ENCODE results near the gene ZSWIM9.

ZSWIM9 gene

DNA sequence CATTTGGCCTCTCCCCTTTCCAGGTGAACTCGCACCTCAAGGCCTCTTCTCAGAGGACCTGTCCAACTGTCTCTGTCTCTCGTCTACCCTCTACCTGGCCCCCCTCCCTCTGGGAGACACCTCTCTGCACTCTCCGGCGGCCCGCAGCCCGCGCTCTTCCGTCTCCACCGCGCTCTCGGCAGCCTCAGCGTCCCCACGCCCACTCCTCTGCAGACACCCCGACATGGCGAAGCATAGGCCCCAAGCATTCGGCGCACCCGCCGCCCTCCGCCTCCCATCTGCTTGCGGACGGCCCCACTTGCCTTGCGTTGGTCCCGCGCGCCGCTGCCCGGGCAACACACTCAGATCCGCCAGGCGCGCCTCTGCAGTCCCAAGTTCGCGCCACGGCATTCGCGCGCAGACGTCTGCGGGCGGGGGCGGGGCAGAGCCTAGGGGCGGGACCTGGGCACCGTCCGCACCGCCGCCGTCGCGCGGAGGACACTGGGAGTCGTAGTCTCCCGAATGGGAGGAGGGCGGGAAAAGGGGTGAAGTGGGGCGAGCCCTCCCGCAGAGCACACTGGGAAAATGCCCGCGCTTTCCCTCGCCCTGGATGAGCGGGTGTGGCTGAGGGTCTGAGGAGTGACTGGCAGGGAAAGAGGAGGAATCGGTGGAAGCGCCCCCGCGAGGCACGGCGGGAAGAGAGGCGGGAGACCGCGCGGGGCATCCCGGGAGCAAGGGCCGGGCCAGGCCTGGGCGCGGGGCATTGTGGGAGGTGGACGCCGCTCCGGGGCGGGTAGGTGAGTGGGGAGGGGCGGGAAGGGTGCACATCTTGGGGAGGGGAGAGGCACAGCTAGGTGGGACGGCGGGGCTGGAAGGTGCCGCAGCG, at the start of gene ZSWIM9, which contains the start of gene LIG1:
Gene ZSWIM9 (plus strand): TSS at position 742 of the 865 bp plus-strand sequence. CDS start 1,123 bp downstream, outside the sequence.
Gene LIG1 (minus strand): TSS at position 406 of the 865 bp plus-strand sequence. CDS start 4,778 bp downstream, outside the sequence.
- peak within 1 kb of the TSS; percentile 81 for H3K27ac ChIP-seq
- peak; percentile 76 for DNase-seq (ENCODE audit: low read depth, low spot score)

DNA sequence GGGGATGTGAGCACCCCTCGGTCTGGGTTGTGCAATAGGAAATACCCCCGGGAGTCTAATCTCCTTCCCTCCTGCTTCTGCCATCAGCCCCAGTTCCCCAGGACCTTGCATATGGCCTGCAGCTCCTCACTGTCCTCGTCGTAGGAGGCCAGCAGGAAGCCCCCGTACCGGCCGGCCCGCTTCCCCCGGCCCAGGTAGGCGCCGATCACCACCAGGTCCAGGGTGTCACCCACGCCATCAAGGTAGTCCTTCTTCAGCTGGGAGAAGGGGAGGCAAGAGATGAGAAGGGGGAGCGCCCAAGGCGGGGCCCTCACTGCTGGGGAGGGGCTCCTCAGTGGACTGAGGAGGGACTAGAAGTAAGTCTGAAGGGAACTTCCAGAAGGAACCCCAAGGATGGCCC, 49.4 kb upstream of the ZSWIM9 start:
- H3K27ac ChIP-seq = no peak overlapping the region
- DNase-seq (ENCODE audit: low read depth, low spot score) = no peak

DNA sequence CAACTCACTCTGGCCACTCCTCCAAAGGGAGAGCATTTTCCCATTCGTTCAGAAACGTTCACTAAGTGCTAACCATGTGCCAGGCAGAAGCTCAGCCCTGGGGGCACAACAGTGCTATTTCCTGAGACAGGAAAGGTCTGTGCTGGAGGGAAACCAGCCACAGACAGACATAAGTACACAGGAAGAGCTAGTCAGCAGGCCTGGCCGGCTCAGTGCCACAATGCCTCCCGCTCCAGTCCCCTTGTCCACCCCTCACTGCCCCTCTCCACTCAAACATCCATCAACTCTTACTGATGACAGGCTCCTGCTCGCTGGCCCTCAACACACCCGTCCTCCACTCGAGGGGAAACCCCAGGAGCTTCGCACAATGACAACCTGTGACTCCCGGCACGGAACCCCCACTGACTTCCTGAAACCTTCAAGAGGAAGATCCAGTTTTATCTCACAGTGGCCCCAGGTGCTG, 48.5 kb upstream of the ZSWIM9 start:
- DNase-seq (ENCODE audit: low read depth, low spot score) = no peak
- peak overlapping the region; percentile 42 for H3K27ac ChIP-seq

DNA sequence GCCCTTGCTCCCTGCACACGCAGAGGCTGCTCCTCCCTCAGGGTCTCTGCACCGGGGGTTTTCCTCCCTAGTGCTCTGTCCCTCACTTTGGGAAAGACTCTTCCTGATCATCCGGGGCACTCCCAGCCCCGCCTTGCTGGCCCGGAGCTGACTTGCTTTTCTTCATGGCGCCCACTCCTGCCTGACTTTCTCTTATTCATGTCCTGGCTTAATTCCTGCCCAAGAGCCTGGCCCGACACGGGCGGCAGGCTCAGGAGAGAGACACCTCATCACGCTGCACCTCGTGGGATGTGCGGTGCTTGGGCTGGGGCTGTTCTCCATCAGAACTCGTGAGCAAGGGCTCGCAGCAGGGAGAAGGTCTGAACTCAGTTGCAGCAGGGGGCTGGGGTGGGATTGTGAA, 48.1 kb upstream of the ZSWIM9 start:
- H3K27ac ChIP-seq = peak overlapping the region; percentile 42
- no peak for DNase-seq (ENCODE audit: low read depth, low spot score)

DNA sequence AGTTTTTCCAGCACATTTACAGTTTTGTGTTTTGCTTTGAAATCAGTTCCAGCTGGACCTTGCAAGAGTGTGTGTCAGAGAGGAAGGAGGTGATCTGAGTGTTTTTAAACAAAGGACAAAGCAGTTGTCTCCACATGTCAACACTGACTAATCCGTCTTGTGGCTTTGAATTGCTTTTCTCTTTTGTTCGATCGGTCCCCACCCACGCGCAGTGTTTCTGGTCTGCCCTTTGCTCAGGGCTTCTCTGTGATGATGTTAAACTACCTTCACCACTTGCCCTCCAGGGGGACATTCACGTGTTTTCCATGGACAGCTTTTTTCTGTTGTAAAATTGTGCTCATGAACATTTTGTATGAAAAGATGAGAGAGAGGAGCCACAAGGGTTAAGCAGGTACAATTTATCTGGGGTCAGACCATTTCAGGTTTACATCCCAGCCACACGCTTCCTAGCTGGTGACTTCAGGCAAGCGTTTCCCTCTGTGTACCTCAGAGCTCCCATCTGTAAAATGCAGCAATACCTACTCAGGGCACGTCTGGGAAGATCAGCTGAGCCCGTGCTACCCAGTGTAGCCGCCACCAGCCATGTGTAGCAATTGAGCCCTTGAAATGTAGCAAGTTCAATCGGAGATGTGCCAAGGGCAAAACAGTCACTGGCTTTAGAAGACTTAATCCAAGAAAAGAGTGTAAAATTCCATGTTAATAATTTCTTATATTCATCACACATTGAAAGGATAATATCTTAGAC, 46.4 kb upstream of the ZSWIM9 start:
- DNase-seq (ENCODE audit: low read depth, low spot score) = peak; percentile 84
- peak overlapping the region; percentile 63 for H3K27ac ChIP-seq

DNA sequence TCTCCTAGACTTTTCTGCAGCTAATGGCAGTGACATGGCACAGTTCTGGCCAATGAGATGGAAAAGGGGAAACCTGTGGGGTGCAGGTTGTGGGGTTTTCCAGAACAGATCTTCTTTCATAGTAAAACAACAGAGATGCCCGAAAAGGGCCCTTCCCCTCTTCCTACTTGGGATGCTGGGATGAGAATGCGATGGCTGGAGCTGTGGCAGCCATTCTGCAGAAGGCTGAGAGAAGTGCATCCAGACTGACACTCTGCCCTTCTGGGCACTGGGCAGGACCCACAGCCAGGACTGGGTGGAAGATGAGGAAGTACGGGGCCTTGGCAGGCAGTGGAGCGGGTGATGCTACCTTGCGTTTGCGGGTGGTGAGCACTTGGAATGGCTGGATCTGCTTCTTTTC, 42.9 kb upstream of the ZSWIM9 start:
- no peak for DNase-seq (ENCODE audit: low read depth, low spot score)
- H3K27ac ChIP-seq = no peak overlapping the region

DNA sequence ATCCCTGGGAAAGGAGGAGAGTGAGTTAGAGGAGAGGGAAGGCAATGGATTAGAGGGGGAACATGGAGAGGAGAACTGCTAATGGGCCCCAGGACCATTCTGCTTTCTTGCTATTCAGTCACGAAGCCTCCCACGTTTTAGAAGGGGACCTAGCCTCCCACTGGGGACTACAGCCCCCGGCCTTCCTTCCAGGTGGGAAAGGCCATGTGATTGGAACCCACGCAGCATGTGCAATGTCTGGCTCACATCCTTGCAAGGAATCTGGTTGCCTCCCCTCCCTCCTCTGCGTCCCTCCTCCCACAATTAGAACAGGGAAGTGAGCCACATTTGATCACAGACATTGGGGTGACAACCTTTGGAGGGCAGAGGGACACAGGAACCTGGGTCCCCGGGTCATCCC, 37.4 kb upstream of the ZSWIM9 start:
- H3K27ac ChIP-seq = no peak overlapping the region

DNA sequence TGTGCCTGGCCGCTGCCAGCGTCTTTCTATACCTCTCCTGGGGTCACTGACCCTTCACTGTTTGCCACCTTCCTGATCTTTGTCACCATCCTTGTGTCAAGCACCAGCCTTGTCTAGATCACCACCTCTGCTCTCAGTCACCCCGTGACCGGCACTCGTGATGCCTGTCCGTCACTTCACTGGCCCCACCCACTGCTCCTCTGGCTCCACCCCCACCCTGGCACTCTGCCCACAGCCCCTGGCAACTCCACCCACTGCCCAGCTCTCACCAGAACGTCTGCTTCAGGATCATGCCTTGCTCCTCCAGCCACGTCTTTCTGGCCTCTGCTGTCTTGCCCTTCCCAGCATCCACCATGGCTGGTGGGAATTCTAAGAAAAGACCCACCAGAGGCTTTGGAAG, 35.1 kb upstream of the ZSWIM9 start:
- no peak overlapping the region for H3K27ac ChIP-seq
- no peak for DNase-seq (ENCODE audit: low read depth, low spot score)

More for the DNA sequence above, 37.4 kb upstream of the ZSWIM9 start:
- no peak for DNase-seq (ENCODE audit: low read depth, low spot score)

DNA sequence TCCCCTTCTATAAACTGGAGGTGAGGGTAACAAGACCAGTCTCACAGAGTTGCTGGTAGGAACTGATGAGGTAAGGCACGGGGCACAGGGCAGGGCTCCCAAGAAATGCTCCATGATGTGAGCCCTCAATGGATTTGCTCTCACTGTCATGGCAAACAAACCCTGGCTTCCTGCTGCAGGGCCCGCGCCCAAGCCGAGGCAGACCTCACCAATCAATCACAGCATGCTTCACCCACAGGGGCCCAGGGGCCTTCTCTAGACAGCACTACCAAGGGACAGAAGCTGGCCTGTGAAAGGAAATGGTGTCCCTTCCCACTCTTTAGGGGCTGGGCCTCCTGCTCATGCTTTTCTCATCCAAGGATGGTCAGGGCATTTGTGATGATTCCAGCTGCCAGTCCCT, 33.9 kb upstream of the ZSWIM9 start:
- no peak overlapping the region for H3K27ac ChIP-seq
- DNase-seq (ENCODE audit: low read depth, low spot score) = no peak

DNA sequence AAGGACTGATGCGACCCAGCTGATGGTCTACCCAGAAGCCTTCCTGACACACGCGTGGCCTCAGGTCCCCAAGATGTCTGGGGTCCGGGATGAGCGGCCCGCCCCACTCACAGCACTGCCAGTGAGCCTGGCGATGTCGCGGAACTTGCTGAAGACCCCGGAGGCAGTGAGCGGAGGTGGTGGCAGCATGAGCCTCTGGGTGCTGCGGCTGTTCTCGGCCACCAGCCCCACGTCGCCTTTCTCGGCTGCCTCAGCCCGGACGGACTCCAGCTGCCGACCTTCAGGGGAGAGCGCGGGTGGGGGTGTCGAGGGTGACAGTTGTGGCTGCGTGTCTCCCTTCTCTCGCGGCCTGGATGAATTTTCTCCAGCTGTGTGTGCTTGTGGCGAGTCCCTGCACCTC, 33.1 kb upstream of the ZSWIM9 start:
- DNase-seq (ENCODE audit: low read depth, low spot score) = no peak
- no peak overlapping the region for H3K27ac ChIP-seq

DNA sequence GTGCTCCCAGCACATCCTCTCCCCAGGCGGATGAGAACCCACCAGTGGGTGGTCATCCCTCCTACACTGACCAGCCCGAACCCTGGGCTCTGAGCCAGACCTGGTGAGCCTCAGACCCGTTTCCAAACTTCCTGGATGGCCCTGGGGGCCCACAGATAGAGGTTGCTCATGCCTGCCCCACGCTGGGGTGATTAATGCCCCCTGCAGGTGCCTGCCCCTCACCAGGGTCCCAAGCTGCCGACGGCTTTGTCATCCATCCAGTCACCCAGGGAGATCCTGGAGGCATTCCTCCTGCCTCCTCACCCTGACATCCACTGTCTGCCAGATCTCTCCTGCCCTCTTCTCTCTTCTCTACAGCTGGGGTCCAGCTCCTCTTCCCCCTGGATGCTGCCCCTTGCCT, 31.4 kb upstream of the ZSWIM9 start:
- no peak for DNase-seq (ENCODE audit: low read depth, low spot score)
- H3K27ac ChIP-seq = no peak overlapping the region

DNA sequence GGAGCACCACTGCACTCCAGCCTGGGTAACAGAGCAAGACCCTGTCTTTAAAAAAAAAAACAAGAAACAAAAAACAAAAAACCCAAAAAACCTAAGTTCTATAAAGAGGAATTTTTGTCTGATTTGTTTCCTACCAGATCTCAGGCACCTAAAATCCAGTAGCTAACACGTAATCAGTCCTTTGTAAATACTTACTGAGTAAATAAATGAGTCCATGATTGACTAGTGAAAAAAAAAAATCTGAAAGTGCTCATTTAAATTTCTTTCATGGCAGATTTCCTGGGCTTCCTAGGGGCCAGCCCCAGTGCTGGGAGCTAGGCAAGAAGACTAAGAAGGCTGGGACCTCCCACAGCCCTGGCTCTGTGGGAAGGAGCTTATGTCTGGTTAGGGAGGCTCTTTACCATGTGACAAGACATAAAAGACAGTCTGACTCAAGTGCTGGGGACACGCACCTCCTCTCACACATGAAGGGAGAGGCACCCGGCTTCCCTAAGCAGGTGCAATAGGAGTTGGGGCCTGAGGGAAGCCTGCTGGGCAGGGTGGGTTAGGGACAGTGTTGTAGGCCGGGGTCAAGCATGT, 22.8 kb upstream of the ZSWIM9 start:
- H3K27ac ChIP-seq = no peak overlapping the region
- no peak for DNase-seq (ENCODE audit: low read depth, low spot score)

DNA sequence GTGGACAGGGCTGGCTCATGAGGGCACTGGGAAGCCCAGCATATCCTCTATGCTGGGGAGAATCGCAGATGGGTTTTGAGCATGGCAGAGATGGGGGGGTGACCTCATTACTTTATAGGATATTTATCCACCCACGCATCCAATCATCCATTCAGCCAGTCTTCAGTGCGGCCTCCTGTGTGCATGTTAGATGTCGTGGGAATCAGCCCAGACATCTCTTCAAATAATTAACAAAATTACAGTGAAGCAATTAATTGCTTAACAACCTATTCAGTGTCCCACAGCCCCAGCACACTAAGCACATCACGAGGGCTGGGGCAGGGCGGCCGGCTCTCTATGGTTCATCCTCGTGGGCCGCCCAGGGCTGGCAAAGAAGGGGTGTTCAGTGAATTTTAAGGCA, 21.9 kb upstream of the ZSWIM9 start:
- no peak overlapping the region for H3K27ac ChIP-seq
- DNase-seq (ENCODE audit: low read depth, low spot score) = no peak

DNA sequence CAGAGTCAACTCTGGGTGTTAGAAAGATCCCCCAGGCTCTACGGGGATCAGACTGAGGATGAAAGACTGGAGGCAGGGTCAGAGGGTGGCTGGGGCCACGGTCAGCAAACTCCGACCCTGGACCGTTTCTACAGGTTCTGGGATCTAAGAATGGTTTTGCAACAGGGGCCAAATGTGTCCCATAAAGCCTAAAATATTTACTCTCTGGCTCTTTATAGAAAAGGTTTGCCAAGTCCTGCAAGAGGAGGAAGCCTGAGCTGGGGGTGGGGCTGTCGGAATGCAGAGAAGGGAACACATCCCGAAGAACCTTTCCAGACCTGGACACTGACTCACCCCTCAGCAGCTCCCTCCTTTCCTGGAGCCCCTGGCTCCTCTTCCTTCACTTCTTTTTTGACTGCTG, 21.1 kb upstream of the ZSWIM9 start:
- no peak for DNase-seq (ENCODE audit: low read depth, low spot score)
- no peak overlapping the region for H3K27ac ChIP-seq

DNA sequence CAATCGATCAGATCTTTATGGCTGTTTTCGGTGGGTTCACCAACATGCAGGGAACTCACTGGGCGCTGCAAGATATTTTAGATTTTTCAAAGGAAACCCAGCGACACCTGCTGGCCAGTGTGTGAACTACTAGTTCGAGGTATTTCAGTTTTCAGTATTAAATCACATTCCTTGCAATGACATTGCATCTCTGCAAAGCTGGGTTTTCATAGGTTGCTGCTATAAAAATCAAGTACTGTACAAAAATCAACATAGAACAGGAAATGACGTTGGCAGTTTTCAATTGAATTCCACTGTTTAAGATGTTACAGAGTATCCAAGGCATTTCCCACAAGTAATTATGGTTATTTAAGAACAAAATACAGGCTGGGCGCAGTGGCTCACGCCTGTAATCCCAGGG, 17.9 kb upstream of the ZSWIM9 start:
- no peak for DNase-seq (ENCODE audit: low read depth, low spot score)
- H3K27ac ChIP-seq = no peak overlapping the region

DNA sequence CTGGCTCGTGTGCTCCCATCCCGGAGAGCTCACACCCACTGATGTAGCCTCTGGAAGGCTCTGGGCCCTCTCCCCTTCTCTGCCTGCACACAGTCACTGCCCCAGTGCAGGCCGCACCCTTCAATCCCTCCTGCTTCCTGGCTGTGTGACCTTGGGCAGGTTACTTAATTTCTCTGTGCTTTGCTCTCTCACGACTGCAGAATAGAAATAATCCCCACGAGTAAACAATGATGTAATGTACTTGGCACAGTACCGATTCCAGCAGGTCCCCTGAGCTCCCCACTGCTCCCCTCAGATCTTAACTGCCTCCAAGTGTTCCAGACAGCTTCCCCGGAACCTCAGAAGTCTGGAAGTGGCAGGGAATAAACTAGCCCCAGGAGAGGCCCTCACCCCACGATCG, 16.5 kb upstream of the ZSWIM9 start:
- no peak overlapping the region for H3K27ac ChIP-seq
- no peak for DNase-seq (ENCODE audit: low read depth, low spot score)

DNA sequence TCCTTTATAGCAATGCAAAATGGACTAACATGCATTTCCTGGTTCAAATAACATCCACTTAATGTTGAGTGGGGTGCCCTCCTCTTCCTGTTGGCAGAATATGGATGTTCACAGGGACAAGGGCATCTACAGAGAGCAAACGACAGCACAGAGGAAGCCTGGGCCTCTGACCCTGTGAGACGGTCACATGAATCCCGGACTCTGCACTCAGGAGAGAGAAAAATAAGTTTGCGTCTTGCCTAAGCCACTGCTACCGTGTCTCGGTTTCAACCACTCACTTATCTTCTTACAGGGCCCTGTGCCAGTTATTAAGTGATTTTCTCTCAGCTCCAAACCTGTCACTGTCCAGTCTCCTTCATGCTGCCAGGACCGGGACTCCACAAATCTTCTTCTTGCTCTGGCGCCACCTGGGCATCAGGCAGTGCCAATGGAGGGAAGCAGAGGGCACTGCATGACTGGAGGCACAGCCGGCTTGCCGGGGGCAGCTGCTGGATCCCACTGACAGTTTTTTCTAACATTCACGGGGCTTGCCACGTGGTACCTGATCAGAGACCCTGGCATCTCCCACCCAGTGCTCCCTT, 12.2 kb upstream of the ZSWIM9 start:
- no peak for DNase-seq (ENCODE audit: low read depth, low spot score)

DNA sequence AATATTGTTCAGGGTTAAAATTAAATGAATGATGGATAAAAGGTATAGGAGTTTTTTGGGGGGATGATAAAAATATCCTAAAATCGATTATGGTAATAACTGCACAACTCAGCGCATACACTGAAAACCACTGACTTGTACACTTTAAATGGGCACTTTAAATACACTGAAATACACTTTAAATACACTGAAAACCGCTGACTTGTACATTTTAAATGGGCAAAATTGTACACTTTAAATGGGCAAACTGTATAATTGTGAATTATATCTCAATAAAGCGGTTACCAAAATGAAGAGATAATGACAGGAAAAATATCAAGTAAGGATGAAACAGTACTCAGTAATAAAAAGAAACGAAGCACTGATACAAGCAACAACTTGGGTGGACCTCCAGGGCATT, 1.8 kb upstream of the ZSWIM9 start:
- no peak for DNase-seq (ENCODE audit: low read depth, low spot score)
- H3K27ac ChIP-seq = no peak overlapping the region

More for the DNA sequence above, 12.2 kb upstream of the ZSWIM9 start:
- H3K27ac ChIP-seq = no peak overlapping the region

DNA sequence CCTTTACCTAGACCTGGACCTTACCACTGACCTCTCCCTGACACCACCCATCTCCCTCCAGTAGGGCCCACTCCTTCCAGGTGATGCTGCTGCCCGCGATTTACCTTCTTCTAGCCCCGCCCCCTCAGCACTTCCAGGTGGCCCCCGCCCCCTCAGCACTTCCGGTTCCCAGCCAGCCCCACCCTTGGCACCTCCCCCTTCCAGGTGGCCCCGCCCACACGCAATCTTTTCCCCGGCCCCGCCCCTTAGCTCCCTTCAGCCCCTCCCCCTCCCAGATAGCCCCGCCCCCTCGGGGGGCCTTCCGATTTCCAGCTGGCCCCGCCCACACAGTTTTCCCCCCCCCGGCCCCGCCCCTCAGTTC, 922 bp upstream of the ZSWIM9 start:
- no peak for DNase-seq (ENCODE audit: low read depth, low spot score)

DNA sequence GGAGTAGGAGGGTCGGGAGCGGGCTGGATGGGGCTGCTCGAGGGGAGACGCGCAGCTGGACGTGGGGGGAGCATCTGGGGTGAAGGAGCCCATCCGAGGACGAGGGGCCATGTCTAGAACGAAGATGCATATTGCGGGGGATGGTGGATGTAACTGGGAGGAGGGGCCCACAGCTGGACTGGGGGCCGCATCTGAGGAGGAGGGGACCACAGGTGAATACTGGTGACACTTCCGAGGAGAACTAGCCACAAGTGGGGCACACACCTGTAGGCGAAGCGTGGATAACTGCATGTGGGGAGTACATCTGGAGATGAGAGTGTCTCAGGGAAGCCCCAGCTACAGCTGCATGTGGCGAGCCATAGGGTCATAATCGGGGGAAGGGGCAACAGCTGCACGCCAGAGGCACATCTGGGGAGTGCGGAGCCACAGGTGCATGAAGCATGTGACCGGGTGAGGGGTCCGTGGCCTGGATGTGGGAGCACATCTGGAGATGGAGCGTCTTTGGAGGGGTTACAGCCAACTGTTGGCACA, 402 bp downstream of the ZSWIM9 start:
- peak overlapping the region; percentile 81 for H3K27ac ChIP-seq
- no peak for DNase-seq (ENCODE audit: low read depth, low spot score)

More for the DNA sequence above, 922 bp upstream of the ZSWIM9 start:
- H3K27ac ChIP-seq = peak overlapping the region; percentile 81
